HG03354 (cell line): ENCODE measurements around the gene SKI.

Experiments used
- ATAC-seq: cut with Tn5 transposase; IDR thresholded peaks from one replicate; pipeline ENCODE4 v1.9.1; 2021; ENCODE audit warnings: mild to moderate bottlenecking; ENCODE audit not compliant: unreplicated experiment, poor library complexity, severe bottlenecking

Gene SKI

DNA sequence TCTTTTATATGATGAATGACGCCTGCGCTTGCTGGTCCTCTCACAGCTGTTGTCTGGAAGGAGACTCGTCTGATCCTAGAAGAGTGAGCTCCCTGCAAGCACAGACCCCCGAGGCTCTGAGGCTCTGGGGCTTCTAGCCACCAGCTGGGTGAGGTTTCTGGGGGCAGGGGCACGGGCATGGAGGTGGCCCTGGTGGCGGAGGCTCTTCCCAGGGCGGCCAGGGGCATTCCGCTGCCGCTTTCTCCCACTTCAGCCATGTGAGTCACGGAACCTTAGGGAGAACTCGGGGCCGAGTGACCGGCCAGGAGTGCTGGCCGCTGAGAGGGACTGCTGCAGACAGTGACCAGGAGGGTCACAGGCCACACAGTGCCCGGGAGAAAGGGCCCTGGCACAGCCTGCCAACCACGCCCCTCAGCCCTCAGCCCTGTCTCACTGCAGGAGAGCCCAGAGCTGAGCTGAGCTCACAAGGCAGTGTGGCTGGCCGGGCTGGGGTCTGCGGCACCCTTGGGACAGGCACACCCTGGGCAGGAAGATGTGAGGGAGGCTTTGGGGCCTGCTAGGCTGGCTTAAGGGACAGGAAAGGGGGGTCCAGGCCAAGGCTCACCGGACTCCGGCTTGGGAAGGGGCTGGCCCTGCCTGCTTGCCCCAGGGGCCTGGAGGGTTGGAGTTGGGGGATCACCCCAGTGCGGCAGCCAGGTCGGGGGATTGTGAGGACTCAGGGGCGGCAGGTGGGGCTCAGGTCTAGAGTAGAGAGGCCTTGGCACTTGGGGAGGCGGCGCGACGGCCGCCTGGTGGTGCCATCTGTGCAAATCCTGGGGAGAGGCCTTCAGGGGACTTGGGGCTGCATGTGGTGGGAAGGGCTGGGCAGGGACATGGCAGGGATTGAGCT lies 127.5 kb downstream of the SKI start:
- no peak for ATAC-seq

DNA sequence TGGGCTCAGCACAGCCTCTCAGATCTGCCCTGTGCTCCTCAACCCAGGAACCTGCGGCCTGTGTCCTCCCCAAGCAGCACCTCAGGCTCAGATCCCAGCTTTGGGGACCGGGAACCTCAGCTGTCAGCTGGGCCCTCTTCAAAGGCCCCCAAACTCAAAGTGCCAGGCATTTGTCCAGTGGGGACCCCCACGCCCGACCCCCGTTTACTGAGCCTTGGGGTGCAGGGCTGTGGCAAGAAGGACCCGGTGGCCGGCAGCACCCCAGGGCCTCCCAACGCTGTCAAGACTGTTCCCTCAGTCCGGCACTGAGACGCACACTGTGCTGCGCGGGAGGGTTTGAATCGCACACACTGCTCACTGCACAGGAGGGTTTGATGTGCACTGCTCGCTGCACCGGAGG lies 128.3 kb downstream of the SKI start:
- ATAC-seq, result no peak

DNA sequence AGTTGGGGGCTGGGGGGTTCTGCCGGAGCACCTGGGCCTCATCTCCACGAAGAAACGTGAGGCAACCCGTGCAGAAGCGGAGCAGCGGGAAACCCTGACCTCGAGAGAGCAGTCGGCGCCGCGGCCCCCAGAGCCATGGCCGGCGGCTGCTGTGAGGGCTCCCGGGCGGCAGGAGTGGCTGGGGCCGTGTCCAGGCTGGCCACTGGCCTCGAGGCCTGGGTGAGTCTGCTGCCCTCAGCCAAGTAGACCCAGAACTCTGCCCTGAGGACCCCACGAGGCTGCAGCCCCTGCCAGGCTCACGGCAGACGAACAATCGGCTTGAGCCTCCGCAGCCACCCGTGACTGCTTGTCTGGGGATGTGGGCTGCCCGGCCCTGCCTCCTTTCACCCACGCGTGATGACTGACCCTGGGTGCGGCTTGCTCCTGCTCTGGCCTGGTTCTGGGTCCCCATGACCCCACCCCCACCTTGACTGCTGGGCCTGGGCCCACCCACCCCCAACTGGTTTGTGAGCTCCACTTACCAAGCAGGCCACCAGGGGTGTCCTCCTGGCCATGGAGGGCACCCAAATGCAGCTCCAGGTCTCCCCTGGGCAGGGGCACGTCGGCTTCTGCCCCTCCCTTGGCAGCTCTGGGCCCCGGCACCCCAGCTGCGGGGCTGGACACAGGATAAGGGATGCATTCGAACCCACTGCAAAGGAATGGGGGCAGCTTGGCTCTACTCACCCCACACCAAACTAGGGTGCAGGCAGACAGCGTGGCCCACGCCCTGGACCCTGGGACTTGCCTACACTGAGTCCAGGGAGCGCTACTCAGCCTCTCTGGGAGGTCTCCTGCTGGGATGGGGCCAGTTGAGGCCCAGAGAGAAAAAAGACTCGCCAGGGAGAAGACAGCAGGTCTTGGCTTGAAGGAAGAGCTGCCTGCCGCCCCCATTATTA lies 129.1 kb downstream of the SKI start:
- no peak for ATAC-seq

DNA sequence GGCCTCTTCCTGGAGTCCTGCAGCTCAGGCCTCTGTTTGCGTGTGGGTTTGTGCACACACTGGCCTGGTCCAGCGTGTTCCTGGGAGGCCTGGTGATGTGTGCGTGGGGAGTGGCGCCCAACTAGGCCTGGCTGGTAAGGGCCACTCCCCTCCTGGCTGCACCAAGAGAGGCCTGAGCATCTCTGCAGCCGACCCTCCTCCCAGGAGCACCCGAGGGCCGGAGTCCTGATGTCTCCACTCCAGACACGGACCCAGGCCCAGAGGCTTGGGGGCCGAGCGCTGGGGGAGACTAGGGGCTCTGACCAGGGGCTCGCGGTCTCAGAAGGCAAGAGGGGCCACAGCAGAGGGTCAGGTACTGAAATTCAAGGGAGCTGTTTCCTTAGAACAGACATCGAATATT lies 130.0 kb downstream of the SKI start:
- no peak for ATAC-seq

DNA sequence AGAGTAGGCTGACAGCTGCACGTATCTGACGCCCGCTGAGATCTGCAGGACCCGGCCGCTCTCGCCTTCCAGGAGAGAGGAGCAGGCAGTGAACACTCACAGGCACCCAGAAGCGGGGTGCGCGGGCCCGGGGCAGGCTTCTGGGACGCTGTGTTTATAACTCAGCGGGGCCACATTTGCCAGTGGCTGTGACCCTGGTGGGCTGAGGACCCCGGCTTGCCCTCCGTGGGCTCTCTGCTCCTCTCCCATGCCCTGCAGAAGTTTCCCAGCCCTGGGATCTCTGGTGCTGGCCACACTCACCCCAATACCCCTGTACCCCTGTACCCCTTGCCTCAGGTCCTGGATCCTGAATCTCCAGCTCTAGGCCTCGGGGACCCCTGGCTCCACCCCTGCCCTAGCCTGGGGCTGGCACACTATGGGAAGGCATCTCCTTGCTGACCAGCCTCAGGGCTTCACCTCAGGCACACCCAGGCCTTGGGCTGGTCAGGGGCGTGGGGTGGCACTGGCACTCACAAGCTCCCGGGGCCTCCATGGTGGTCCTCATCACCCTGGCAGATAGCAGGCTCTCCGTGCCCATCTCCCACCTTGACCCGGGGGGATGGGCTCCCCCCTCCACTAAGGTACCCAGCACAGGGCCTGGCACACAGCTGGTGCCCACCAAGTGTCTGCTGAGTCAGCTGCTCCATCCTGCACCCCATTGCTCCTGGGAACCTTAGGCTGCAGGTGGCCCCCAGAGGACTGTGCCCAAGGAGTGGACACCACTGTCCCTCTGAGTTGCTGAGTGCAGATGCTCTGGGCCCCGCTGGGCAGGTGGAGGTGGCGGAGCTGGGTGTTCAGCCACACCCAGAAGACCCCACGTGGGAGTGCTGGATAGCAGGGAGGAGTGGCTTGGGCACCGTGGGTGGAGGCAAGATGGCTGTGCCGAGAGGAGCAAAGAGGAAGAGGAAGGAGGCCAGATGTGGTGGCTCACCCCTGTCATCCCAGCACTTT lies 130.8 kb downstream of the SKI start:
- ATAC-seq, result no peak
